HG02840 (cell line): ENCODE data around the gene UGT1A3.

Source experiments
- ATAC-seq: cut with Tn5 transposase; IDR thresholded peaks from one replicate; pipeline ENCODE4 v1.9.1; 2021; ENCODE audit warnings: mild to moderate bottlenecking, moderate library complexity, moderate number of reproducible peaks; ENCODE audit not compliant: unreplicated experiment, low FRiP score

The UGT1A3 gene

GRCh38 chr2:233792720-233793119 lies 63.9 kb downstream of the UGT1A3 start:
- ATAC-seq = no peak

GRCh38 chr2:233793465-233794127 lies 64.8 kb downstream of the UGT1A3 start:
- ATAC-seq = no peak

GRCh38 chr2:233794128-233794658 lies 65.4 kb downstream of the UGT1A3 start:
- no peak for ATAC-seq

- ATAC-seq = no peak
These were observed 66.9 kb downstream of the UGT1A3 start for GRCh38 chr2:233795735-233796171.

- ATAC-seq = no peak
These were observed 67.4 kb downstream of the UGT1A3 start for GRCh38 chr2:233796254-233796653.

GRCh38 chr2:233798335-233799086 lies 69.7 kb downstream of the UGT1A3 start:
- no peak for ATAC-seq

GRCh38 chr2:233799087-233799665 lies 70.3 kb downstream of the UGT1A3 start:
- ATAC-seq = no peak

GRCh38 chr2:233799716-233800115 lies 70.9 kb downstream of the UGT1A3 start:
- no peak for ATAC-seq

- ATAC-seq = no peak
These were observed 71.4 kb downstream of the UGT1A3 start for GRCh38 chr2:233800208-233800607.

- ATAC-seq = no peak
These were observed 72.7 kb downstream of the UGT1A3 start for GRCh38 chr2:233801357-233802131.

- no peak for ATAC-seq
These were observed 73.4 kb downstream of the UGT1A3 start for GRCh38 chr2:233802132-233802815.

- ATAC-seq = no peak
These were observed 74.6 kb downstream of the UGT1A3 start for GRCh38 chr2:233803292-233803911.

- ATAC-seq = no peak
These were observed 75.2 kb downstream of the UGT1A3 start for GRCh38 chr2:233803994-233804393.

- ATAC-seq = no peak
These were observed 78.5 kb downstream of the UGT1A3 start for GRCh38 chr2:233807215-233807865.

- no peak for ATAC-seq
These were observed 79.4 kb downstream of the UGT1A3 start for GRCh38 chr2:233807966-233808935.

GRCh38 chr2:233810385-233810784 lies 81.5 kb downstream of the UGT1A3 start:
- ATAC-seq = no peak

GRCh38 chr2:233811087-233811486 lies 82.2 kb downstream of the UGT1A3 start:
- no peak for ATAC-seq

GRCh38 chr2:233811732-233812131 lies 82.9 kb downstream of the UGT1A3 start:
- ATAC-seq = no peak
